HepG2 (cell line): ENCODE results near the gene C14orf93. TPM values are rescaled to one million over a fixed set of nuclear protein-coding genes. Genes with fewer than 3 reads are reported as not detected.

ENCODE experiments used
- DMAP1 ChIP-seq: IDR thresholded peaks from 2 replicates; pipeline ENCODE4 v1.6.1; 2016
- IKZF4 ChIP-seq: sonication (generic); formaldehyde crosslinking; IDR thresholded peaks from 2 replicates; pipeline ENCODE4 v1.5.1; 2020; ENCODE audit warnings: borderline replicate concordance, mild to moderate bottlenecking, low read depth, missing genetic modification reagents; ENCODE audit errors: not compliant biosample characterization
- ISL2 ChIP-seq: sonication (generic); formaldehyde crosslinking; IDR thresholded peaks from 2 replicates; pipeline ENCODE4 v1.5.0; 2020; ENCODE audit warnings: missing genetic modification reagents
- KLF9 ChIP-seq: IDR thresholded peaks from 2 replicates; pipeline ENCODE4 v1.6.1; 2016; ENCODE audit warnings: low read depth
- MEIS1 ChIP-seq: sonication (generic); formaldehyde crosslinking; IDR thresholded peaks from 2 replicates; pipeline ENCODE4 v1.9.0; 2021; ENCODE audit warnings: mild to moderate bottlenecking, missing genetic modification reagents, moderate library complexity, borderline replicate concordance
- SRF ChIP-seq: IDR thresholded peaks from 2 replicates; pipeline ENCODE4 v1.6.1; 2011; ENCODE audit warnings: mild to moderate bottlenecking, low read depth, low read length, moderate library complexity
- ZBTB3 ChIP-seq: sonication (generic); formaldehyde crosslinking; IDR thresholded peaks from 2 replicates; pipeline ENCODE4 v1.4.0; 2020; ENCODE audit warnings: low read depth, mild to moderate bottlenecking, moderate library complexity, missing genetic modification reagents, borderline replicate concordance
- ZBTB7B ChIP-seq: sonication (generic); formaldehyde crosslinking; IDR thresholded peaks from 2 replicates; pipeline ENCODE4 v1.4.0; 2020; ENCODE audit warnings: missing genetic modification reagents
- ZBTB8A ChIP-seq: sonication (generic); formaldehyde crosslinking; IDR thresholded peaks from 2 replicates; pipeline ENCODE4 v1.4.0; 2020; ENCODE audit warnings: mild to moderate bottlenecking, low read depth, missing genetic modification reagents, borderline replicate concordance
- ZFP82 ChIP-seq: sonication (generic); formaldehyde crosslinking; IDR thresholded peaks from 2 replicates; pipeline ENCODE4 v1.5.1; 2020; ENCODE audit warnings: mild to moderate bottlenecking, missing genetic modification reagents, borderline replicate concordance
- ZNF597 ChIP-seq: sonication (generic); formaldehyde crosslinking; IDR thresholded peaks from 2 replicates; pipeline ENCODE4 v1.5.0; 2020; ENCODE audit warnings: missing genetic modification reagents
- ZNF879 ChIP-seq: sonication (generic); formaldehyde crosslinking; IDR thresholded peaks from 2 replicates; pipeline ENCODE4 v1.8.1; 2023; ENCODE audit warnings: missing genetic modification reagents
- polyA plus RNA-seq, 8 experiments: library from polyadenylated mRNA; depleted of rRNA in 3 of 8; stranded (reverse) in 7 of 8; unstranded in 1 of 8; fragments of >200 nt; fragmentation: Illumina TruSeq in 4 of 8; extraction: Trizol in 4 of 8; gene quantifications; 2 replicates each; pipeline versions ENCODE4 v1.2.1 to v1.2.3, GENCODE V29; 2011 to 2016; ENCODE audit warnings: low read depth in 4 of 8, missing spikeins in 1 of 8, mixed read lengths in 1 of 8; ENCODE audit not compliant: insufficient read depth in 1 of 8
- total RNA-seq, 5 experiments: library from RNA; depleted of rRNA; stranded (reverse); fragments of >200 nt; fragmentation: Illumina TruSeq; extraction: Trizol; gene quantifications; 2 replicates each; pipeline ENCODE4 v1.2.3, GENCODE V29; 2016; ENCODE audit warnings: low read depth in 1 of 5
- TF ChIP-seq, protein P1 (sequence below): sonication (generic); formaldehyde crosslinking; IDR thresholded peaks from 2 replicates; pipeline ENCODE4 v1.4.0; 2020; ENCODE audit warnings: missing genetic modification reagents
- TF ChIP-seq, protein P2 (sequence below): sonication (generic); formaldehyde crosslinking; IDR thresholded peaks from 2 replicates; pipeline ENCODE4 v1.4.0; 2020; ENCODE audit warnings: missing genetic modification reagents
- TF ChIP-seq, protein P3 (sequence below): sonication (generic); formaldehyde crosslinking; IDR thresholded peaks from 2 replicates; pipeline ENCODE4 v1.5.0; 2020; ENCODE audit warnings: missing genetic modification reagents, mild to moderate bottlenecking, borderline replicate concordance

Gene C14orf93
- total and polyA plus RNA-seq, 2 of the 13 experiments (the other 11 are each of a cell fraction or from before 2014, with no cell fraction given) = 11.4 to 22.5 TPM

GRCh38 chr14:23006544-23007419 lies 3.2 kb downstream of the C14orf93 start (continued):
- TF ChIP-seq, protein P1, sequence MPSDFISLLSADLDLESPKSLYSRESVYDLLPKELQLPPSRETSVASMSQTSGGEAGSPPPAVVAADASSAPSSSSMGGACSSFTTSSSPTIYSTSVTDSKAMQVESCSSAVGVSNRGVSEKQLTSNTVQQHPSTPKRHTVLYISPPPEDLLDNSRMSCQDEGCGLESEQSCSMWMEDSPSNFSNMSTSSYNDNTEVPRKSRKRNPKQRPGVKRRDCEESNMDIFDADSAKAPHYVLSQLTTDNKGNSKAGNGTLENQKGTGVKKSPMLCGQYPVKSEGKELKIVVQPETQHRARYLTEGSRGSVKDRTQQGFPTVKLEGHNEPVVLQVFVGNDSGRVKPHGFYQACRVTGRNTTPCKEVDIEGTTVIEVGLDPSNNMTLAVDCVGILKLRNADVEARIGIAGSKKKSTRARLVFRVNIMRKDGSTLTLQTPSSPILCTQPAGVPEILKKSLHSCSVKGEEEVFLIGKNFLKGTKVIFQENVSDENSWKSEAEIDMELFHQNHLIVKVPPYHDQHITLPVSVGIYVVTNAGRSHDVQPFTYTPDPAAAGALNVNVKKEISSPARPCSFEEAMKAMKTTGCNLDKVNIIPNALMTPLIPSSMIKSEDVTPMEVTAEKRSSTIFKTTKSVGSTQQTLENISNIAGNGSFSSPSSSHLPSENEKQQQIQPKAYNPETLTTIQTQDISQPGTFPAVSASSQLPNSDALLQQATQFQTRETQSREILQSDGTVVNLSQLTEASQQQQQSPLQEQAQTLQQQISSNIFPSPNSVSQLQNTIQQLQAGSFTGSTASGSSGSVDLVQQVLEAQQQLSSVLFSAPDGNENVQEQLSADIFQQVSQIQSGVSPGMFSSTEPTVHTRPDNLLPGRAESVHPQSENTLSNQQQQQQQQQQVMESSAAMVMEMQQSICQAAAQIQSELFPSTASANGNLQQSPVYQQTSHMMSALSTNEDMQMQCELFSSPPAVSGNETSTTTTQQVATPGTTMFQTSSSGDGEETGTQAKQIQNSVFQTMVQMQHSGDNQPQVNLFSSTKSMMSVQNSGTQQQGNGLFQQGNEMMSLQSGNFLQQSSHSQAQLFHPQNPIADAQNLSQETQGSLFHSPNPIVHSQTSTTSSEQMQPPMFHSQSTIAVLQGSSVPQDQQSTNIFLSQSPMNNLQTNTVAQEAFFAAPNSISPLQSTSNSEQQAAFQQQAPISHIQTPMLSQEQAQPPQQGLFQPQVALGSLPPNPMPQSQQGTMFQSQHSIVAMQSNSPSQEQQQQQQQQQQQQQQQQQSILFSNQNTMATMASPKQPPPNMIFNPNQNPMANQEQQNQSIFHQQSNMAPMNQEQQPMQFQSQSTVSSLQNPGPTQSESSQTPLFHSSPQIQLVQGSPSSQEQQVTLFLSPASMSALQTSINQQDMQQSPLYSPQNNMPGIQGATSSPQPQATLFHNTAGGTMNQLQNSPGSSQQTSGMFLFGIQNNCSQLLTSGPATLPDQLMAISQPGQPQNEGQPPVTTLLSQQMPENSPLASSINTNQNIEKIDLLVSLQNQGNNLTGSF (CRISPR knock-in tag) = peak; percentile 98
- TF ChIP-seq KLF9 (peak; percentile 90), SRF (no peak), MEIS1 (CRISPR knock-in tag) (peak; percentile 97), ZNF597 (CRISPR knock-in tag) (no peak), ZBTB8A (CRISPR knock-in tag) (peak; percentile 90), IKZF4 (CRISPR knock-in tag) (peak; percentile 99), ZNF879 (CRISPR knock-in tag) (peak; percentile 99), ZFP82 (CRISPR knock-in tag) (no peak; the same call in 1 of the 2 replicates), ZBTB7B (peak; percentile 96), ISL2 (CRISPR knock-in tag) (peak; percentile 93), DMAP1 (CRISPR knock-in tag) (peak; percentile 100), ZBTB3 (CRISPR knock-in tag) (peak; percentile 85; the same call in 1 of the 2 replicates)
- TF ChIP-seq, protein P2, sequence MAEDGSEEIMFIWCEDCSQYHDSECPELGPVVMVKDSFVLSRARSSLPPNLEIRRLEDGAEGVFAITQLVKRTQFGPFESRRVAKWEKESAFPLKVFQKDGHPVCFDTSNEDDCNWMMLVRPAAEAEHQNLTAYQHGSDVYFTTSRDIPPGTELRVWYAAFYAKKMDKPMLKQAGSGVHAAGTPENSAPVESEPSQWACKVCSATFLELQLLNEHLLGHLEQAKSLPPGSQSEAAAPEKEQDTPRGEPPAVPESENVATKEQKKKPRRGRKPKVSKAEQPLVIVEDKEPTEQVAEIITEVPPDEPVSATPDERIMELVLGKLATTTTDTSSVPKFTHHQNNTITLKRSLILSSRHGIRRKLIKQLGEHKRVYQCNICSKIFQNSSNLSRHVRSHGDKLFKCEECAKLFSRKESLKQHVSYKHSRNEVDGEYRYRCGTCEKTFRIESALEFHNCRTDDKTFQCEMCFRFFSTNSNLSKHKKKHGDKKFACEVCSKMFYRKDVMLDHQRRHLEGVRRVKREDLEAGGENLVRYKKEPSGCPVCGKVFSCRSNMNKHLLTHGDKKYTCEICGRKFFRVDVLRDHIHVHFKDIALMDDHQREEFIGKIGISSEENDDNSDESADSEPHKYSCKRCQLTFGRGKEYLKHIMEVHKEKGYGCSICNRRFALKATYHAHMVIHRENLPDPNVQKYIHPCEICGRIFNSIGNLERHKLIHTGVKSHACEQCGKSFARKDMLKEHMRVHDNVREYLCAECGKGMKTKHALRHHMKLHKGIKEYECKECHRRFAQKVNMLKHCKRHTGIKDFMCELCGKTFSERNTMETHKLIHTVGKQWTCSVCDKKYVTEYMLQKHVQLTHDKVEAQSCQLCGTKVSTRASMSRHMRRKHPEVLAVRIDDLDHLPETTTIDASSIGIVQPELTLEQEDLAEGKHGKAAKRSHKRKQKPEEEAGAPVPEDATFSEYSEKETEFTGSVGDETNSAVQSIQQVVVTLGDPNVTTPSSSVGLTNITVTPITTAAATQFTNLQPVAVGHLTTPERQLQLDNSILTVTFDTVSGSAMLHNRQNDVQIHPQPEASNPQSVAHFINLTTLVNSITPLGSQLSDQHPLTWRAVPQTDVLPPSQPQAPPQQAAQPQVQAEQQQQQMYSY (CRISPR knock-in tag) = peak; percentile 57; the same call in 1 of the 2 replicates
- TF ChIP-seq, protein P3, sequence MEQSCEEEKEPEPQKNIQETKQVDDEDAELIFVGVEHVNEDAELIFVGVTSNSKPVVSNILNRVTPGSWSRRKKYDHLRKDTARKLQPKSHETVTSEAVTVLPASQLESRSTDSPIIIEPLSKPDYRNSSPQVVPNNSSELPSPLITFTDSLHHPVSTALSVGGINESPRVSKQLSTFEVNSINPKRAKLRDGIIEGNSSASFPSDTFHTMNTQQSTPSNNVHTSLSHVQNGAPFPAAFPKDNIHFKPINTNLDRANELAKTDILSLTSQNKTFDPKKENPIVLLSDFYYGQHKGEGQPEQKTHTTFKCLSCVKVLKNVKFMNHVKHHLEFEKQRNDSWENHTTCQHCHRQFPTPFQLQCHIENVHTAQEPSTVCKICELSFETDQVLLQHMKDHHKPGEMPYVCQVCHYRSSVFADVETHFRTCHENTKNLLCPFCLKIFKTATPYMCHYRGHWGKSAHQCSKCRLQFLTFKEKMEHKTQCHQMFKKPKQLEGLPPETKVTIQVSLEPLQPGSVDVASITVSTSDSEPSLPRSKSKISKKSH (CRISPR knock-in tag) = peak; percentile 100
